ENCODE measurements around the gene PDE4D.

Gene PDE4D

GRCh38 chr5:59826996-59827395 lies 66.5 kb downstream of the PDE4D start:
- TF ChIP-seq FOXP2 (optimal IDR thresholded peaks at IDR 0.05; ENCODE audit: borderline replicate concordance, extremely low read depth, extremely low read length, insufficient read depth) (no peak), REST (IDR thresholded peaks at IDR 0.05; ENCODE audit: insufficient read depth in 1 of 2, low read depth in 2 of 2, low read length in 2 of 2) (no peak), SIN3A (IDR thresholded peaks at IDR 0.05; ENCODE audit: borderline replicate concordance, insufficient read depth, low read length) (no peak), POLR2AphosphoS5 (IDR thresholded peaks at IDR 0.05; ENCODE audit: low read depth, low read length) (no peak), TAF1 (IDR thresholded peaks at IDR 0.05; ENCODE audit: borderline replicate concordance, insufficient read depth, low read length) (no peak)

DNA sequence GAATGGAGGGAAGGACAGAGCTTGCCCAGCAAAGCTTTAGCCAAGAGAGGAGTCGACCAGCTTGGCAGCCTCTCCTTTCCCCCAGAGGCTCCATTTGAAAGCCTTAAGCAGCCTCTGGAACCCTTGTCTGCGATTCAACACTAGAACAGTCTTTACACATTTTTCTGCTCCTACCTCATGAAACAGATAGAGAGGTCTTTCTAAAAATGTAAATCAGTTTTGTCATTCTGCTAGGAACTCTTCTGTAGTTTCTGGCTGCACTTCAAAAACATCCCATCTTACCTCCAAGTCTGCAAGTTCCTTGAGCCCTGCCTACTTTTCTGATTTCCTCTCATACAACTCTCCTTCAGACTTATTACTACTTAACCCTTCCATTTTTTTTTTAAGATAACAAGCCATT lies 70.1 kb downstream of the PDE4D start:
- no peak for TF ChIP-seq TAF1 (IDR thresholded peaks at IDR 0.05; ENCODE audit: borderline replicate concordance, insufficient read depth, low read length)
- TF ChIP-seq POLR2AphosphoS5 (IDR thresholded peaks at IDR 0.05; ENCODE audit: low read depth, low read length): no peak
- TF ChIP-seq REST (IDR thresholded peaks at IDR 0.05; ENCODE audit: insufficient read depth in 1 of 2, low read depth in 2 of 2, low read length in 2 of 2): no peak
- TF ChIP-seq SIN3A (IDR thresholded peaks at IDR 0.05; ENCODE audit: borderline replicate concordance, insufficient read depth, low read length): no peak
- no peak for TF ChIP-seq FOXP2 (optimal IDR thresholded peaks at IDR 0.05; ENCODE audit: borderline replicate concordance, extremely low read depth, extremely low read length, insufficient read depth)

- no peak for TF ChIP-seq POLR2AphosphoS5 (IDR thresholded peaks at IDR 0.05; ENCODE audit: low read depth, low read length)
- TF ChIP-seq FOXP2 (optimal IDR thresholded peaks at IDR 0.05; ENCODE audit: borderline replicate concordance, extremely low read depth, extremely low read length, insufficient read depth): no peak
- TF ChIP-seq REST (IDR thresholded peaks at IDR 0.05; ENCODE audit: insufficient read depth in 1 of 2, low read depth in 2 of 2, low read length in 2 of 2): no peak
- TF ChIP-seq TAF1 (IDR thresholded peaks at IDR 0.05; ENCODE audit: borderline replicate concordance, insufficient read depth, low read length): no peak
- TF ChIP-seq SIN3A (IDR thresholded peaks at IDR 0.05; ENCODE audit: borderline replicate concordance, insufficient read depth, low read length): no peak
Observed at GRCh38 chr5:59819806-59820205, 73.7 kb downstream of the PDE4D start.

- no peak for TF ChIP-seq POLR2AphosphoS5 (IDR thresholded peaks at IDR 0.05; ENCODE audit: low read depth, low read length)
- TF ChIP-seq TAF1 (IDR thresholded peaks at IDR 0.05; ENCODE audit: borderline replicate concordance, insufficient read depth, low read length): no peak
- TF ChIP-seq REST (IDR thresholded peaks at IDR 0.05; ENCODE audit: insufficient read depth in 1 of 2, low read depth in 2 of 2, low read length in 2 of 2): no peak
- TF ChIP-seq FOXP2 (optimal IDR thresholded peaks at IDR 0.05; ENCODE audit: borderline replicate concordance, extremely low read depth, extremely low read length, insufficient read depth): no peak
- no peak for TF ChIP-seq SIN3A (IDR thresholded peaks at IDR 0.05; ENCODE audit: borderline replicate concordance, insufficient read depth, low read length)
Observed at GRCh38 chr5:59817536-59817935, 76.0 kb downstream of the PDE4D start.
